Measurements from ENCODE around the gene SPAG7.

SPAG7 gene, protein sequence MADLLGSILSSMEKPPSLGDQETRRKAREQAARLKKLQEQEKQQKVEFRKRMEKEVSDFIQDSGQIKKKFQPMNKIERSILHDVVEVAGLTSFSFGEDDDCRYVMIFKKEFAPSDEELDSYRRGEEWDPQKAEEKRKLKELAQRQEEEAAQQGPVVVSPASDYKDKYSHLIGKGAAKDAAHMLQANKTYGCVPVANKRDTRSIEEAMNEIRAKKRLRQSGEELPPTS

GRCh38 chr17:4967539-4968485, at the start of gene SPAG7:
Gene SPAG7 (minus strand): TSS chr17:4967817. CDS start chr17:4967804, 13 bp downstream.
- DNase-seq: peak; percentile 94

DNA sequence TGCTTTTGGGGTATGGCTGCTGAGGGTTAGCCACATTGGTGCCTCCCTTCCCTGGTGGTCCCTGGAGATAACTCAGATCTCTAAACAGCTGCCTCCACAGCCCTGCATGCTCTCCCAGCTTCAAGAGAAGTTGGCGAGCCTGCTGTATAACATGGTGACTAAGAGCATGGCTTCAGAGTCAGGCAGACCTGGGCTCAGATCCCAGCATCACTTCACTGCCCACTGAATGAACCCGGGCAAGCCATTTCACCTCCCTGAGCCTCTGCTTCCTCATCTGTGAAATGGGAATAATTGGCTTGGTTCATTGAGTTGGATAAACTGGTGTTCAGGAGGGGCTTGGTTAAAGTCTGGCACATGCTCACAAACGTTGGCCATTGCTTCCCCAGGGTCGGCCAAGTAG, 46.7 kb upstream of the SPAG7 start:
- no peak for DNase-seq

- DNase-seq: peak; percentile 63
Measured at GRCh38 chr17:5011928-5012327, 44.3 kb upstream of the SPAG7 start.

GRCh38 chr17:5003214-5003867, 35.7 kb upstream of the SPAG7 start:
- DNase-seq: no peak

GRCh38 chr17:5002121-5002788, 34.6 kb upstream of the SPAG7 start:
- no peak for DNase-seq

DNA sequence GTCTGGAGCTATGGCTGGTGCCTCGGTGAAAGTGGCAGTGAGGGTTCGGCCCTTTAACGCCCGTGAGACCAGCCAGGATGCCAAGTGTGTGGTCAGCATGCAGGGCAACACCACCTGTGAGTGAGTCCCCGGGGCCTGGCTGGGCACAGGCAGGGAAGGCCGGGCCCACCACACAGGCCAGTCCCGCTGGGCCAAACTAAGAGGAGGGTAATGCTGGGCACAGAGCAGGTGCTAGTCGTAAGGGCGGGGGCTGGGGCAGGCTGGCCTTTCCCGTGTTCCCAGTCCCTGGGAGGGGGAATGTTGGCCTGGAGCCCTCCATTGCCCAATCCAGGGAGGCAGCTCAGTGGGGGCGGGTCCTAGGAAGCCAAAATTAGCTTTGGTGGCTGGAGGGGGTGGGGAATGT, 32.6 kb upstream of the SPAG7 start:
- DNase-seq: no peak

GRCh38 chr17:4999430-5000093, 31.9 kb upstream of the SPAG7 start:
- no peak for DNase-seq

GRCh38 chr17:4998732-4999429, 31.3 kb upstream of the SPAG7 start:
- peak; percentile 10 for DNase-seq

DNA sequence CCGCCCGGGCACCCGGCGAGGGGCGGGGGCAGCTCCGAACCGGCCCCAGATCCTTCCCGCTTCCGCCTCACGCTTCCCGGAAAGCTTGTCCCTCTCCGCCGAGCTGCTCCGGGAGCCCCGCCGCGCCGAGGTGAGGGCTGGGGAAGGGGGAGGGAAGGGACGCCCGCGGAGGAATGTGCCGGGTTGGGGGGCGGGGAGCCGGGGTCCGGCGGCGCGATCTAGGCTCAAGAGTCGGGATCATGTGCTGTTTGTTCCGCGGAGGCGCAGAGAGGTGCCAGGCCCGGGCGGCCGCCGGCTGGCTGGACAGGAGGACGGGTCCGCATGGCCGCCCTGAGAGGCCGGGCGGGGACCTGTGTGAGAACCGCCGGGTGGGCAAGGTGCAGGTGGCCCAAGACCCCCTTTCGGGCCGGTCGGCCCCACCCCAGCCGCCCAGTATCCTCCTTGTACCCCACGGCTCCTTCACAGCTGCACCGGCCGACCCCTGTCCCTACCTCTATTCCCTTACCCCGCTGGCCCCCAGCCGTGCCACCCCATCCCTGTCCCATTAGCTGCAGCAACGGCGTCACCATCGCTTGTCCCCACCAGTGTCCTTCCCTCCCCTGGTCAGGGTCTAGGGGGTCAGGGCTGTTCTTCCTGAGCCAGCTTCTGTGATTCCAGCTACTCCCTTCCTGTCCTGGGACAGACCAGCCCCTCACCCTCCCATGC, 30.6 kb upstream of the SPAG7 start:
- DNase-seq: no peak

DNA sequence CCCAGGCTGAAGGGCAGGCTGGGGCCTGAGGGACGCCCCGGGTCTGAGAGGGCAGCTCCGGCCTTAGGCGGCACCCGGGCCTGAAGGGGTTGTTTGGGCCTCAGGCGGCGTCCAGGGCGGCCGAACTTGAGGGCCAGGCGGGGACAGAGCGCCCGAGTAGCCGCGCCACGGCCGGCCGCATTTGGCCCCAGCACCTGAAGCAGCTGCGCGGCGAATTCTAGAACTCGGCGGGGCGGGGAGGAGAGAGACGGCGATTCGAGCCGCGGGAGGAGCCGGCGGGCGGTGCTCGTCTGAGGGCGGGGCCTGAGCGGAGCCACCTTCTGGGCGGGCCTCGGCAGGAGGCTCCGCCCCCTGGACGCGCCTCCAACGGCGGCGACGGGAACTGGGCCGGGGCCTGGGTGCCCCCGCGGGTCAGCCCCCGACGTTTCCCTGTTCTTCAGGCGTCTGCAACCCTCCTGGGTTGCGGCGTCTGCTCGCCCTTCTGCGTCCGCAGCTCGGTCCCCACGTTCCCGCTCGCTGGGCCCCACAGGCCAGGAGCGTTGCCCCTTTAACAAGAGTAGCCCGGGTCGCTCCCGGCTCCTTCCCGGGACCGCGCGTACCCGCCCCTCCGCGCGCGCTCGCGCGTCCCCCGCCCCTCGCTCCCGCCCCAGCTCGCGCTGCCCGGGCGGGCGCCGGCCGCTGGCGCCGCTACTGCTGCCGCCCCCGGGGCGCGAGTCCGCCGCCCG, 29.8 kb upstream of the SPAG7 start, which contains the start of the genes INCA1 and KIF1C:
Gene INCA1 (minus strand): TSS at position 221 of the 725 bp plus-strand sequence. CDS start 3,085 bp downstream, outside the sequence.
Gene KIF1C (plus strand): TSS at position 649 of the 725 bp plus-strand sequence. CDS start 2,297 bp downstream, outside the sequence.
- DNase-seq: peak; percentile 94

- no peak for DNase-seq
Measured at GRCh38 chr17:4994081-4994595, 26.5 kb upstream of the SPAG7 start.

GRCh38 chr17:4987767-4988567, 20.4 kb upstream of the SPAG7 start:
- no peak for DNase-seq

DNA sequence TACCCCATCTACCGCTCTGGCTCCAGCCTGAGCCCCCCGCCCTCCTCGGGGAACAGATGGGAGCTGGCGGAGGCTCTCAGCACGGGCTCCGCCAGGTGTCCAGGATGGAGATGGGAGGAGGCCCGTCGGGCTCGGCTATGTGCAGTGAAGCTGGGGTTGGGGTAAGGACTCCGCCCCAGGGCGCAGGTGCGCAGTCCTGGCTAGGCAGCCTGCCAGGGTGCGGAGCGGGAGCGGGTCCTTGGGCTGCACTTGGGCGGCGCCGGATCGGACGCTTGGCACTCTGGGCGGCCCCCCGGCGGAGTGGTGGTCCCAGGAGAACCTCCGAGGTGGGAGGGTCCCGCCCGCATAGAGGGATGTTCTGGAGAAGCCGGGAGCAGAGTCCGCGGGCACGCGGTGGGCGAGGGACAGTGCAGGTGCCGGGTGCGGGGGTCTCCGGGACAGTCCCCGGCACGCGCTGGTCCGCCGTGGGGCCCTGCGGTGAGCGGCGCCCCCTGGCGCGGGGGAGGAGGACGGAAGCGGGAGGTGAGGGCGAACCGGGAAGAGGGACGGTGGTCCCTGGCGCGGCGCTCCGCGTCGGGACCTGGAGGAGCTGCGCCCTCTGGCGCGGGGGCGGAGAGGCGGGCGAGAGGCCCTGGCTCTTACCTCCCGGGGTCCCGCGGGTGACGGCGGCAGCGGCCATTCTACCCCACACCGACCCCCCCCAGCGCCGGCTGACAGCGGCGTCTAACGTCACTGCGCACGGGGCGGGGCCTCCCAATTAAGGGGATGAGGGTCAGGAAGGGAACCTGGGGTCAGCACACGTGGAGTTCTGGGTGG, 19.5 kb upstream of the SPAG7 start, which contains the start of gene CAMTA2:
Gene CAMTA2 (minus strand): TSS at position 725 of the 816 bp plus-strand sequence. CDS start 1,453 bp downstream, outside the sequence.
- peak; percentile 91 for DNase-seq

DNA sequence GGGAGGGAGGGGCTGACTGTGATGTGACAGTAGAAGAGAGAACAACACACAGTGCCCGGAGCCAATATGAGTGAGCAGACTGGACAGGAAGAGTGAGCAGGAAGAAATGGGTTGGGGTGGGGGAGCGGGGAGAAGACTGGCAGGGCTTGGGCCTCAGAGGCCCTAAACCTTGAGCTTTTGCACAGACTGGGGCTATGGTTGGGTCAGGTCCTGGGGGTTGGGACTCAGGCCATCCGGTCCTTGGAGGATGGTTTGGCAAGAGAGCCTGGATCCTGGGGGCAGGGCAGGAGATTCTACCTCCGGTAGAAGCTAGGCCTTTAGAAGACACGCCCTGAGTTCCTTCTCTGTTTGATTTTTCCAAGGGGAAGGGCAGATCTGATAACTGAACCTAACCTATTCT, 18.8 kb upstream of the SPAG7 start:
- DNase-seq: no peak

DNA sequence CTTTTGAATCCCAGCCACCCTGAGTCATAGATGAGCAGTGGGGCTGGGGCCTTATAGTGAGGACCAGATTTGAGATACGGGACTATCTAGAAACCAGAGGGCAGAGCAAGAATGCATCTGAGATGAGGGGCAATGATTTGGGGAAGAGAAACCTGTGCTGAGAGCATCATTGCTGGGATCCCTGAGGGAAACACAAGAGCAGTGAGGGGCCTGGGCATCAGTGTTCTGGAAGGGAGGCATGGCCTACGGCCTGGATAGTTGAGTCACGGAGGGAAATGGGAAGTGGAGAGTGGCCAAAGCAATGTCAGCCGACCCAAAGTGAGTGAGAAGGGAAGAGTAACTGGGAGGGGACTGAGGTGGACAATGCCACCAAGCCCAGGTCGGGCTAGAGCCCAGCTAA, 14.7 kb upstream of the SPAG7 start:
- no peak for DNase-seq

DNA sequence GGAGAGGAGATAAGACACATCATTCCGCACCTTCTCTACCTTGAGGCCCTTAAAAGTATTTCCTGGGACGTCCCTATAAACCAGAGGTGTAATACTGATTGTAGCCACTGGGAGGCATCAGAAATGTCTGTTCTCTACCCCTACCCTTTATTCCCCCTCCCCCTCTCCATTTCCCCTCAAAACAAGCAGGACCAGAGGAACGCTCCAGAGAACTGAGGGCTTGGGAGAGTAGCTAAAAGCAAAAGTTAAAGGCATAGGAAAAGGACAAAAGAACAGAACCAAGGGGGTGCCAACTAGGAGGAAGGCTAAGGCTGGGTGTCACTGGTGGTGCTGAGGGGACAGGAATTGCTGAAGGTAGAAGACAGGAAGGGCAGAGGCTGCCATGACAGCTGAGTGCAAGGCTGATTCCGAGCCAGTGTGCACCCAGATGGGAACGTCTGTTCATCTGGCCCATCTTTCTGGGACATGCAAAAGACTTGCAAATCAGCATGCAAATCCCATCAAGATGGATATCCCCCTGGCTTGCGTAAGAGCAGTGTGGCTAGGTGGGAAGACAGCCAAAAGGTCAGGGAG, 13.1 kb upstream of the SPAG7 start:
- peak; percentile 51 for DNase-seq

DNA sequence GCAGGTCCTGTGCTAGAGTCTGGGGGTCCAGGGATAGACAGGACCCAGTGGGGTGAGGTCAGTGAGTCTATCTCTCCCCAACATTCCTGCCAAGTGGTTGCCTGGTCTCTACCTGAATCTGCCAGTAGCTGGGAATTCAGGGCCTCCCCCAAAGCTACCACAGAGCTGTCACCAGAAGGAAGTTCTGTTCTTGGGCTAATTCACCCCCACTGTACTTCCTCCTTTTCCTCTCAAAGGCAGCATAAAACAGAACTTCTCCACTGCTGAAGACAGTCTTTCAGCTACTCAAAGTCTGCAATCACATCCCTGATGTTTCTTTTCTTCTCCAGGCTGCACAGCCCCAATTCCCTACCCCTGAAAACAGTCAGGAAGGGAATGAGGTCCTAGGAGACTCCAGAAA, 11.1 kb upstream of the SPAG7 start:
- DNase-seq: no peak
